ENCODE data around the gene ARHGEF11. TPM values are rescaled to one million over a fixed set of nuclear protein-coding genes. Genes with fewer than 3 reads are reported as not detected.

Gene ARHGEF11
- total and polyA plus RNA-seq, 9 of the 15 experiments (the other 6 are each of a cell fraction or from before 2014, with no cell fraction given), result 0.14 to 15.5 (median 9.0) TPM

DNA sequence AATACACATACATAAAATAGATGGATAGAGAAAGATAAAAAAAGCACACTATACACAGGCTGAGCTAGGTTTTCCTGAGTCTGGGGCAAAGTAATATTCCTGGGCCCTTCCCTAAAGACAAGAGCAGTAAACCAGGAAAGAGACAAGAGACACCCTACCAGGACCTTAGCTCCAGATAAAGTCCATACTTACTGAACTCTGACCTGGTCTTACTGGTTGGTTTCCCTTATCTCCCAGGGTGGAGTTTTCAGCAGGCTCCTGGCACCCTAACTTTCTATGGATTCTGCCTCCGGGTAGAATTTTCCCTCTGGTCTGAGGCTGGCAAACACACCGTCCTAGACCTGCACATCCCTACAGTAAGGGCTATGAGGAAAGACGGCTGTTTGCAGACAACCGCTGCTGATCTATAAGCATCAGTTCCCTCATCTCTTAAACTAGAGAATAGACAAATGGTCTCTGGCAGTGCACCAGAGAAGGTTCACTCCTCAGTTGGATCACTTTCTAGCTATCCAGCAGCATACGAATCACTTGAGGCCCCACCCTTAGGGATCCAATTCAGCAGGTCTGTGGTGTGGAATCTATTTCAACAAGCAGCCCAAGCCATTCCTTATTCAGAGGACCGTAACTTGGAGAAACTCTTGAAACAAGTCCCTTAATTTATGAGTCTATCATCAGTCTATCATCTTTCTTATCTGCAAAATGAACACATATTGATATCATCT lies 52.0 kb downstream of the ARHGEF11 start:
- POLR2A ChIA-PET, result interaction anchor here (1.0 to 2.5 kb wide), 2 partner anchors 13 to 30 kb away, joined by 3 to 8 read pairs; no protein-coding TSS in a partner anchor
- in situ Hi-C loops (cut with MboI) (no loop called here), intact Hi-C loops (cut with micrococcal nuclease) (no loop called here)
- no TSS peak for BruUV-seq (replicated peaks)
- H3K4me2 ChIP-seq (ENCODE audit: insufficient read depth, low read length), result peak overlapping the region; percentile 17
- 32% methylated on average over 6 of the region's 6 CpGs for WGBS (ENCODE audit: insufficient coverage, low coverage, missing lambda C conversion rate)
- H3K4me1 ChIP-seq (replicated peaks in 1 of 2; ENCODE audit: control insufficient read depth in 2 of 2, insufficient read depth in 2 of 2, low read length in 2 of 2), result peaks cover 20 to 44% of the 10 kb centered on the region in 2 experiments
- DNase-seq (ENCODE audit: extremely low read depth in 1 of 4, low spot score in 3 of 4) (peak in 2 of 4 experiments; percentile 22 to 40), ATAC-seq (no peak), FAIRE-seq (no peak)
- no peaks in the 10 kb centered on the region; the same call in 1 of the 2 replicates for H4K20me1 ChIP-seq (replicated peaks; ENCODE audit: control insufficient read depth, insufficient read depth, low read length)
- H3K9me1 ChIP-seq (ENCODE audit: control insufficient read depth, insufficient read depth, low read length), result no peaks in the 10 kb centered on the region
- peaks cover 8% of the 10 kb centered on the region; the same call in 2 of the 3 replicates for H3K36me3 ChIP-seq (ENCODE audit: control insufficient read depth, insufficient read depth, low read length)
- no peak overlapping the region; the same call in 1 of the 2 replicates for H2AFZ ChIP-seq (ENCODE audit: low read depth, low read length)
- CTCF ChIA-PET (ENCODE audit: low intra/inter-chr PET ratio), result no interaction called here
- no peaks in the 10 kb centered on the region for H3K27me3 ChIP-seq (ENCODE audit: control insufficient read depth in 2 of 2, insufficient read depth in 2 of 2, low read length in 2 of 2)
- peak overlapping the region in 1 of 2 experiments; percentile 28; a peak in 1 of 4 replicates for H3K9ac ChIP-seq (ENCODE audit: insufficient read depth in 1 of 2, low read depth in 2 of 2, low read length in 2 of 2)
- peaks cover 12% of the 10 kb centered on the region for H3K79me2 ChIP-seq (ENCODE audit: control insufficient read depth, insufficient read depth, low read length)
- H3K9me3 ChIP-seq (replicated peaks; ENCODE audit: control insufficient read depth, insufficient read depth, low read depth, low read length), result no peaks in the 10 kb centered on the region
- TF ChIP-seq POLR2B (IDR thresholded peaks at IDR 0.05; ENCODE audit: low read depth, partially characterized antibody) (no peak), TCF3 (CRISPR knock-in tag; IDR thresholded peaks at IDR 0.05) (no peak), NR2C1 (IDR thresholded peaks at IDR 0.05) (peak; percentile 49; the same call in 1 of the 2 replicates), NR2C1 (tag; IDR thresholded peaks at IDR 0.05) (peak; percentile 62; the same call in 1 of the 2 replicates), CBFB (CRISPR knock-in tag; IDR thresholded peaks at IDR 0.05) (no peak), BRD4 (IDR thresholded peaks at IDR 0.05) (no peak), NR2C2 (CRISPR knock-in tag; IDR thresholded peaks at IDR 0.05) (no peak), NR2C2 (tag; IDR thresholded peaks at IDR 0.05) (peak; percentile 53; the same call in 1 of the 2 replicates), HLTF (IDR thresholded peaks at IDR 0.05) (no peak)
- TF ChIP-seq, protein P1, sequence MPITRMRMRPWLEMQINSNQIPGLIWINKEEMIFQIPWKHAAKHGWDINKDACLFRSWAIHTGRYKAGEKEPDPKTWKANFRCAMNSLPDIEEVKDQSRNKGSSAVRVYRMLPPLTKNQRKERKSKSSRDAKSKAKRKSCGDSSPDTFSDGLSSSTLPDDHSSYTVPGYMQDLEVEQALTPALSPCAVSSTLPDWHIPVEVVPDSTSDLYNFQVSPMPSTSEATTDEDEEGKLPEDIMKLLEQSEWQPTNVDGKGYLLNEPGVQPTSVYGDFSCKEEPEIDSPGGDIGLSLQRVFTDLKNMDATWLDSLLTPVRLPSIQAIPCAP (CRISPR knock-in tag; IDR thresholded peaks at IDR 0.05; ENCODE audit: borderline replicate concordance), result no peak
- H3K27ac ChIP-seq (ENCODE audit: extremely low read depth, low read depth, low read length), result no peak overlapping the region
- no peak overlapping the region for H3K4me3 ChIP-seq

All from K562 (cell line).